H1 (cell line): ENCODE results near the gene RSF1. TPM values are rescaled to one million over a fixed set of nuclear protein-coding genes. Genes with fewer than 3 reads are reported as not detected.

Experiments
- CEBPB ChIP-seq: IDR thresholded peaks from 2 replicates; pipeline ENCODE4 v1.6.1; 2012; ENCODE audit warnings: low read depth, low read length
- HDAC2 ChIP-seq, 2 experiments: fragments of 300-600 bp in 1 of 2; sonication (generic) in 1 of 2; IDR thresholded peaks; 2 replicates each; pipeline ENCODE4 v1.6.1; 2011 to 2012; ENCODE audit warnings: low read depth in 2 of 2, low read length in 2 of 2, mild to moderate bottlenecking in 2 of 2, moderate library complexity in 2 of 2, borderline replicate concordance in 1 of 2, inconsistent platforms in 1 of 2
- JUND ChIP-seq: IDR thresholded peaks from 2 replicates; pipeline ENCODE4 v1.6.1; 2011; ENCODE audit warnings: mild to moderate bottlenecking, improper control_type of control experiment, low read length
- YY1 ChIP-seq: IDR thresholded peaks from 2 replicates; pipeline ENCODE4 v1.6.1; 2011; ENCODE audit warnings: low read depth, mild to moderate bottlenecking, low read length
- polyA plus RNA-seq, 7 experiments: library from polyadenylated mRNA; depleted of rRNA in 3 of 7; stranded (reverse) in 5 of 7; unstranded in 2 of 7; fragments of >200 nt in 5 of 7; fragments of 200-250 nt in 2 of 7; gene quantifications; 1 replicate in 5 of 7; 2 replicates in 1 of 7; 4 replicates in 1 of 7; pipeline versions ENCODE4 v1.2.1 to v1.2.3, GENCODE V29; 2011 to 2013; ENCODE audit warnings: missing spikeins in 2 of 7, mixed read lengths in 2 of 7
- total RNA-seq: library from RNA; stranded (reverse); fragmentation: NEBNext Ultra II Directional; extraction: Animal tissue kit (Norgen Biotek cat#: 25700); gene quantifications from 2 replicates; pipeline ENCODE4 v1.2.1, GENCODE V29; 2021

RSF1 gene
- total and polyA plus RNA-seq, 2 of the 8 experiments (the other 6 are each of a cell fraction or from before 2014, with no cell fraction given): 17.8 to 87.9 TPM

GRCh38 chr11:77729063-77729462 is 91.5 kb downstream of the RSF1 start (continued):
- TF ChIP-seq HDAC2 (IDR thresholded peaks at IDR 0.05; ENCODE audit: borderline replicate concordance in 1 of 2, low read depth in 2 of 2, low read length in 2 of 2) (no peak), CEBPB (no peak), JUND (no peak), YY1 (no peak)
